Gastrocnemius medialis (tissue), 4 donors: ENCODE measurements around the gene CNTN2.

Experiments used
- CTCF ChIP-seq, 5 experiments: fragments of 450-650 bp in 3 of 5; fragments of 200-600 bp in 2 of 5; sonication (generic) in 2 of 5; IDR thresholded peaks in 4 of 5; conservative IDR thresholded peaks in 1 of 5; 1 replicate in 4 of 5; 2 replicates in 1 of 5; pipeline ENCODE4 v1.5.1; 2016 to 2019; ENCODE audit warnings: antibody characterized with exemption in 5 of 5, mild to moderate bottlenecking in 3 of 5, moderate library complexity in 3 of 5
- POLR2A ChIP-seq, 2 donors: fragments of 450-650 bp; IDR thresholded peaks; one replicate each; pipeline ENCODE4 v1.6.1; 2017; ENCODE audit warnings: antibody characterized with exemption in 2 of 2, mild to moderate bottlenecking in 2 of 2, moderate library complexity in 2 of 2

GRCh38 chr1:205056188-205056611, 13.2 kb downstream of the CNTN2 start:
- no peak for TF ChIP-seq POLR2A (IDR thresholded peaks at IDR 0.05)
- TF ChIP-seq CTCF (IDR thresholded peaks at IDR 0.05 in 4 of 5, conservative IDR thresholded peaks at IDR 0.05 in 1 of 5) = no peak
